Epithelial cell of esophagus (primary cell): ENCODE measurements around the gene COL28A1.
A peak's percentile ranks its signal among the peaks of the same experiment; 100 is the strongest.

ENCODE experiments used
- DNase-seq: peaks from one replicate; pipeline ENCODE4 v3.0.0; 2010; ENCODE audit warnings: low read depth
- H3K4me3 ChIP-seq: 2 replicates; pipeline ENCODE4 v1.5.1; 2011; ENCODE audit warnings: mild to moderate bottlenecking, low read length, control low read depth
- TF ChIP-seq, protein P1 (sequence below): IDR thresholded peaks from 2 replicates; pipeline ENCODE4 v1.5.1; 2011; ENCODE audit warnings: low read depth, mild to moderate bottlenecking, low read length, control low read depth, inconsistent platforms; ENCODE audit not compliant: insufficient read depth; ENCODE audit errors: missing control alignments

The COL28A1 gene

DNA sequence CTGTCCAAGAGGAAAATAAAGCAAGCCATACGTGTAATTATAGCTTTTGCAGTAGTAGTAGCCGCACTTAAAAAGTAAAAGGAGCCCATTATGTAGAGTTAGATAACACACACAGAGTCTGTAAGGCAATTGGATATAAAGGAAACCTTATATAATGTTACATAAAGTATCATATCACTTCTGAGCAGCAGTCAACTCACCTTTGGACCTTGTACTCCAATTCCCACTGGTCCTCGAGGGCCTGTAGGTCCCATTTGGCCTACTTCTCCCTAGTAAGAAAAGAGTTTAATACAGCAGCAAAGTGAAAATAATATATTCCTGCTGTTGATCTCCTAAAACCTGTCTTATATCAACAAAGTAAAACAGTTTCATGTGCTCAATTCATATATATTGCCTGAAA, 83.6 kb downstream of the COL28A1 start:
- TF ChIP-seq, protein P1, sequence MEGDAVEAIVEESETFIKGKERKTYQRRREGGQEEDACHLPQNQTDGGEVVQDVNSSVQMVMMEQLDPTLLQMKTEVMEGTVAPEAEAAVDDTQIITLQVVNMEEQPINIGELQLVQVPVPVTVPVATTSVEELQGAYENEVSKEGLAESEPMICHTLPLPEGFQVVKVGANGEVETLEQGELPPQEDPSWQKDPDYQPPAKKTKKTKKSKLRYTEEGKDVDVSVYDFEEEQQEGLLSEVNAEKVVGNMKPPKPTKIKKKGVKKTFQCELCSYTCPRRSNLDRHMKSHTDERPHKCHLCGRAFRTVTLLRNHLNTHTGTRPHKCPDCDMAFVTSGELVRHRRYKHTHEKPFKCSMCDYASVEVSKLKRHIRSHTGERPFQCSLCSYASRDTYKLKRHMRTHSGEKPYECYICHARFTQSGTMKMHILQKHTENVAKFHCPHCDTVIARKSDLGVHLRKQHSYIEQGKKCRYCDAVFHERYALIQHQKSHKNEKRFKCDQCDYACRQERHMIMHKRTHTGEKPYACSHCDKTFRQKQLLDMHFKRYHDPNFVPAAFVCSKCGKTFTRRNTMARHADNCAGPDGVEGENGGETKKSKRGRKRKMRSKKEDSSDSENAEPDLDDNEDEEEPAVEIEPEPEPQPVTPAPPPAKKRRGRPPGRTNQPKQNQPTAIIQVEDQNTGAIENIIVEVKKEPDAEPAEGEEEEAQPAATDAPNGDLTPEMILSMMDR = no peak
- no peak overlapping the region for H3K4me3 ChIP-seq
- DNase-seq = no peak

DNA sequence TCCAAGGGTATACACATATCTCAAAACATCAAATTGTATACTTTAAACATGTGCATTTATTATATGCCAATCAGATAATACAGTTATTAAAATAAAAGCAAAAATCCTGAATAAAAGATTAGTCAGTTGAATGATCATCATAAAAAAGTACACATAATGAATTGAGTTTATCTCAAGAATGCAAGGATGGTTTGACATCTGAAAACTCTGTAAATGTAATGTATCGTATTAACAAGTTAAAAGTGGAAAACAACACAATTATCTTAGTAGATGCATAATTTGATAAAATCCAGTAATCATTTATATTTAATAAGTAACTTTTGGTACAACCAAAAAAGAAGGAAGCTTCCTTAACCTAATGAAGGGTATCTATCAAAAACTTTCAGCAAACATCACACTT, 86.6 kb downstream of the COL28A1 start:
- TF ChIP-seq, protein P1 = no peak
- H3K4me3 ChIP-seq = no peak overlapping the region
- no peak for DNase-seq

DNA sequence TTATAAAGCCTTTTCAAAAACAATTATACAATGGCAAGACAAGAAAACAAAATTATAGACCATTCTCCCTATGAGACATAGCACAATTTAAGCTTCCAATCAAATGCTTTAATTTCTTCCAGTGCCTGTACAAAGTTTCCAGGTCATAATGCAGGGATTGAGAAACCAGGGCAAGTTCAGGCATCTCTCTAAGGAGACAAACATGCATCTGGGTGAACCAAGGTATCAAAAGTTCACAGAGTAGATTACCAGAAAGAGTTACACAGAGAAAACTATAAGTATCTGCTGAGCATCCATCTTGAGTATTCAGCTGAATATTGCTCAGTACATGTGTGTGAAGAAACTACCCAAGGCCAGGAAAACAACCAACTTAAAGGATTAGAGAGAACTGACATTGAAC, 89.1 kb downstream of the COL28A1 start:
- TF ChIP-seq, protein P1 = no peak
- peak; percentile 93 for DNase-seq
- H3K4me3 ChIP-seq = no peak overlapping the region

DNA sequence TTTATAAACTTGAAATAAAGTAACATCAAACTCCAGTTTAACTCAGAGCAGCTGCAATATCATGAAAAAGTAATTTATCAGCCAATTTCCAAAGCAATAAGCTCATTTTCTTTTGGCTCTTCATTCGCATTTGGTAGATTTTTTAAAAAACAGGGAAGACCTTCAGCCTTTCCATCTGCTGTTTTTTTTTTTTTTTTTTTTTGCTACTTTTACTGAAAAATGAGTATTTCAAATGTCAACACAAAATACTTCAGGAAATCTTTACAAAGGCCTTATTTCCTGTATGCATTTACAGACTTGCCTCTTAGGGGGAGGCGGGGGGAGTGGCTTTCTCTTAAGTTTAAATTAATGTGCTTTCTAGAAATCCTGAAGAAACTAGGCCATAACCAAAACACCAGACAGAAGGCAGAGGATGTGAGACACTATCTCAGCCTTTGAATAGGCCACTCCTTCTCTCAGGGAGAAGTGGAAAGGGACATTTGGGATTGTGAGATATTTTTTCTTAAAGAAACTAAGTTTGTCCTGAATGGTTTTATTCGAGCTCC, 91.8 kb downstream of the COL28A1 start:
- no peak for DNase-seq
- no peak overlapping the region for H3K4me3 ChIP-seq
- TF ChIP-seq, protein P1 = no peak

DNA sequence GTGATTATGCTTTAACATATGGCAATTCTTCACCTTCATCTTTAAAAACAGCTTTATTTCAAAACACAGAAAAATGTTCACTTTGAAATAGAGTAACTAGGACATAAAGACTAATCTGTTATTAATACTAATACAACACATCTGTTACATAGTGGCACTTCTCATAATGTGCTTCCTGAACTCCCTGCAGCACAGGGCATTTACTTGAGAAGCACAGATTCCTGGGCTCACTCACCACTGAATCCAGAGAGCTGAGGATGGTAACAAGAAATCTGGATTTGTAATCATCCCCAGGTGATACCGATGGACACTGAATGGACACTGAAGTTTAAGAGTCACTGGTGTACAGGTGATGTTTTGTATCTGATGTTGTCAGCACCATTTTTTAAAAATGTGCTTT, 96.1 kb downstream of the COL28A1 start:
- no peak for DNase-seq
- TF ChIP-seq, protein P1 = no peak
- H3K4me3 ChIP-seq = no peak overlapping the region

DNA sequence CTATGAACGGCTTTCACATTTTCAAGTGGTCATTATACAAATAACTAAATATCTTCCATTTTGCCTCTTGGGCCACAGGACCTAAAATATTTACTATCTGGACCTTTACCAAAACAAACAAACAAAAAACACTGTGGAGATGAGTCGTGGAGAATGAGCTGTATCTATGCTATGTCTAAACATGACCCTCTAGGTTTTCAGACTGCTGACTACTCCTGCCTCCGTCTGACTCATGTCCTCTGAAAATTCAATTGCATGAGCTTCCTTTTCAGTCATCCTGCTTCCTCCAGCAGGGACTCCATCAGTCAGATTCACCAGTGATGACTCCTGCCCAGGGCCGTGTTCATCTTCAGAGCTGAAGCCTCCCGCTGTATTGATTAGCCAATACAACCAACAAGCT, 96.8 kb downstream of the COL28A1 start:
- TF ChIP-seq, protein P1 = peak; percentile 11
- no peak overlapping the region for H3K4me3 ChIP-seq
- peak; percentile 99 for DNase-seq

DNA sequence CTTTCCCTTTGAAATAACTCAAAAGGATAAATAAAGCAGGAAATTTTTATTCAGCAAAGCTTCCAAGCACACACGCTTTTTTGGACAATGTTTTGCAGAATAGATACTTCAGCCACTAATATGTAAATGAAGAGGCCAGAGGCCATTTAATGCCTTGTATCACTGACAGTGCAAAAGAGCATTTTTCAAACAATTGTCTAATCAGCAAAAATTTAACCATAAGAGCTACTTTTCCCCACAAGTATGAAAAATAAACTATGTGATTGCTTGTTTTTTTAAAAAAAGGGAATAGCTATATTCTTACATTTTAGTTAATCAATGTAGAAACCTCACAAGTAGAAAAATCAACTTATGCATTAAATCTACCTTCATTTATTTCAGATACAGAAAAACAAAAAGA, 99.7 kb downstream of the COL28A1 start:
- DNase-seq = no peak
- no peak overlapping the region for H3K4me3 ChIP-seq
- TF ChIP-seq, protein P1 = no peak
